SHP77 (cell line): Measurements from ENCODE around the gene SLC2A11.
A peak's percentile ranks its signal among the peaks of the same experiment; 100 is the strongest.
"Not testable (repeated sequence)": the region's sequence is repeated elsewhere in the genome, so short reads cannot be mapped to it uniquely, and the experiment has no call there.

ENCODE experiments used
- DNase-seq, 2 experiments: peaks; one replicate each; lab custom pipeline; 2025; lab: John Stamatoyannopoulos, UW

Gene SLC2A11

DNA sequence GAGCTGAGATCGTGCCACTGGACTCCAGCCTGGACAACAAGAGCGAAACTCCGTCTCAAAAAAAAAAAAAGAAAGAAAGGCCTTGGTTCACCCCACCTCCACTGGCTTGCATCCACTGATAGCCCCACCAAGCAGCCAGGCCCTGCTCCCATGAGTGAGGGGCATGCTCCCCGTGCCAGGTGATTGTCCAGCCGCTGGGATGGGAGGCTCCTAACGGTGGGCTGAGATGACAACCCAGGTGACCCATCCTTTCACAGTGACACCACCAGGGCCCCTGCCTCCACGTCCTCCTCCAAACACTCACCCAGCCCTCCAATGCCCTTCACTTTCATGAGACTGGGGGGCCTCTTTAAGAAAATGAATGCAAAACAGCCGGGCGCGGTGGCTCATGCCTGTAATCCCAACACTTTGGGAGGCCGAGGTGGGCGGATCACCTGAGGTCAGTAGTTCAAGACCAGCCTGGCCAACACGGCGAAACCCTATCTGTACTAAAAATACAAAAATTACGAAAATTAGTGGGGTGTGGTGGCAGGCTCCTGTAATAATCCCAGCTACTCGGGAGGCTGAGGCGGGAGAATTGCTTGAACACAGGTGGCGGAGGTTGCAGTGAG, 10.3 kb upstream of the SLC2A11 start:
- DNase-seq: no peak

DNA sequence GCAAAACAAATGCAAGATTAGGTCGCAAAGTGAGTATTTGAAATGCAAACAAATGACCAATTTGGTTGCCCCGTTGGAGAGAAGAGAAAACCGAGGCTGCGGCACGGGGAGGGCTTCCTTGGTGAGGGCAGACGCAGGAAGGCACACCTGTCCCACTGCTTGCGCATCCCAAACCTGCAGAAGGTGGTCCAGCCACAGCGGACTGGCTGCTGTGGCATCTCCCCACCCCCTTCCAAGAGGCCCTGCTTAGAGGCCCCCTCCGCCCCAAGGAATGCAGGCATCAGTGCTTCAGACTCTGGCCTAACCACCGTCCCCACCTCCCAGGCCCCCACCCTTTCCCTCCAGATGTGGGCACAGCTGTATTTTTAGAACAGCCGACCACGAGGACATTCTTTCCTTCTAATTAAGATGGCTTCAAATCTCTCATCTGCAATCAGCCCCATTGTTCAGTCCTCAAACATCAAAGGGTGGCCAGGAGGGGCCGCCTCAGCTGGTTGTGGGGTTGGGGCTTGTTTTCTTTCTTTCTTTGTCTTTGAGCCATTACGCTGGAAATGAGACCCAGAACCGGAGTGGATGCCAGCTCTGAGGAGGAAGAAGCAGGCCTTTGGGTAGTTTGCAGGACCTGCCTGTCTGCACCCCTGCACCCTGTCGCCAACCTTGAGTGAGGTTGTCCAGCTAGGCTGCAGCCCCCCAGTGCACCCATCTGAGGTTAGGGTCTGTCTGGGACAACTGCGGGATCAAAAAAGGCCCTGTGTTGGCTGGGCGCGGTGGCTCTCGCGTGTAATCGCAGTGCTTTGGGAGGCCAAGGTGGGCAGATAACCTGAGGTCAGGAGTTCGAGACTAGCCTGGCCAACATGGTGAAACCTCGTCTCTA, 9.4 kb upstream of the SLC2A11 start:
- DNase-seq: no peak

DNA sequence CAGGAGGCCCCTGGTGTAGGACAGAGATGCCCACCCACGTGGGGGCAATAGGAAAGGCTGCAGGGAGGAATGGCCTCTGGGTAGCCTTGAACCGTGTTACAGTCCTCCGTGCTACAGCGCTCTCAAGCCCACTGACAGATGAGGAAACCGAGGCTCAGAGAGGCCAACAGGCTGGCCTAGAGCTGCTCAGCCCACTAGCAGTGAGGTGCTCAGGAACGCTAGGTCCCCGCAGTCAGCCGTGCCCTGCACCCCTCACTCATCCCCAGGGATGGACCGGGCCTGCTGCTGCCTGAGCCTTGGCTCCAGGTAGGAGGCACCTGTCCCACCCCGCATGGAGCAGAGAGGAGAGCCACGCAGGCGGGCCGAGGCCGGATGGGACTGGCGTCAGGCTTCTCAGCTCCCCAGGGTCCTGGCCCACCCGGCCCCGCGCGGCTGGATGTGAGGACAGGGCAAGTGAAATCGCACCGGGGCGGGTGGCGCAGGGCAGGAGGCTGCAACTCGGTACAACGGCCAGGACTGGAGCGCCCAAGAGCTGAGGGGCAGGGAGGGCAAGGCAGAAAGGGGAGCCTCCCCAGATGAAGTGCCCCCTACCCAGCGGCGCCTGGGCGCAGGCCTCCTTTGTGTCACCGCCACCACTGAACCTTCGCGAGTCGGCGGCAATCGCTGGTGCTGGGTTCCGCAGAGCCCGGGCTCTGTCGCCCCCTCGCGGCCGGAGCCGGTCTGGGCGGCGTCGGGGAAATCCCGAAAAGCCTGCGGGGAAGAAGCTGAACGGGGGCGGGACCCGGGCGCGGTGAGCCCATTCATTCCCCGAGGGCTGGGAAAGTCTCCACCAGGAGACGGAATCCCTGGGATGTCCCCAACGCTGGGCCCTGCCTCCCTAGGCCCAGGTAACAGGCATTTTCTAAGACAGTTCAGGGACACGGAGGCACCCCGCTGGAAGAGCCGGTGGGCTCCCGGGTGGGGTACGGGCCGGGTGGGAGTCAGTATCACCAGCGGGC, 8.4 kb upstream of the SLC2A11 start:
- peak; percentile 69 to 76 for DNase-seq

DNA sequence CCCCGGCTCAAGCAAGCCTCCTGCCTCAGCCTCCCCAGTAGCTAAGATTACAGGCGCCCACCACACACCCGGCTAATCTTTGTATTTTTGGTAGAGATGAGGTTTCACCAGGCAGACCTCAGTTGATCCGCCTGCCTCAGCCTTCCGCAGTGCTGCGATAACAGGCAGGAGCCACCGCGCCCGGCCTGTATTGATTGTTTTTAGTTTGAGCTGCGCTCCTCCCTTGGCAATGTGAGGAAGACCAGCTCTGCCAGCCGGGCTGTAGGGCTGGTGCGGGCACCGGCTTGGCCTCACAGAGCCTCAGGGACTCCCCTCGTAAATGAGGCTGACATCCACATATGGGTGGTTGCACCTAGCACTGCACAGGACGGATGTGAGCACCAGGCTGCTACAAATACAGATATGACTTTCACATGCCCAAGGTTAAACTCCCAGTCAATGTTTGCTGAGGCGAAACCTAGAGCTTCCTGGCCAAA, 7.5 kb upstream of the SLC2A11 start:
- peak in 1 of 2 experiments; percentile 37 for DNase-seq

DNA sequence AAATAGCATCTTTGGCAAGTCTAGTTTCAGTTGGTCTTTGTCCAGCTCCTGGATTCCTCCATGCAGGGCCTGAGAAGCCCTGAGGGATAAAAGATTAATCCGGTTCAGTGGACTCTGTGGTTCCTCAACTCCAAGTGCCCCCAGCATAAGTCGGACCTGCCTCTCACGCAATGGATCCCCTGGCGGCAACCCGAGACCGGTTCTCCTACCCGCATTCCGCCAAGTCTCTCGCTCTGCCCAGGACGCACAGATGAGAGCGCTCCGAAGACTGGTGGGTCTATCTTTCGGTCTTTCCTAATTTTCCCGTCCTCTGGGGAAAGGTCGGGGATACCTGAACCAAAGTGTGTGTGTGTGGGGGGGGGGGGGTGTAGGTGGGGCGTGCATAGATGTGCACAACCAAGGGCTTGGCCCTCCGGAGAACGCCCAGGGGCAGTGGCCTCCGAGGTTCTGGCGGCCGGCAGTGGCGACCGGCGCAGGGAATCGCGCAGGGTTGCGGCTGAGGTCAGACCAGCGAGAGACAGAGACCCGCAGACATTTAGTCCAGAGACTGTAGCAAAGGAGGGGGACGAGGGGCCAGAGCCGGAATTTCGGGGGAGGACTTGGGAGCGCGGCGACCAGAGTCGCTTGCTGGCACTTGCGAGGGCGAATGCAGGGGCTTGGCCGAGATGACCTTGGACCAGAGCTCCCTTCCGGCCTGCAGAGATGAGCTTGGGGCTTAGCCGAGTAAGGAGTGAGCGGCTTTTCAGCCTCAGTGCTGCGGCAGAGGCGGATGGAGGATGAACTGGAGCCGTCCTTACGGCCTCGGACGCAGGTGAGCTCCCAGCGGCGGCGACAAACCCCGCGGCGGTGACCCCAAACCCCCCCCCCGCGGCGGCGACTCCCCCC, 712 bp upstream of the SLC2A11 start:
- DNase-seq: peak; percentile 68

DNA sequence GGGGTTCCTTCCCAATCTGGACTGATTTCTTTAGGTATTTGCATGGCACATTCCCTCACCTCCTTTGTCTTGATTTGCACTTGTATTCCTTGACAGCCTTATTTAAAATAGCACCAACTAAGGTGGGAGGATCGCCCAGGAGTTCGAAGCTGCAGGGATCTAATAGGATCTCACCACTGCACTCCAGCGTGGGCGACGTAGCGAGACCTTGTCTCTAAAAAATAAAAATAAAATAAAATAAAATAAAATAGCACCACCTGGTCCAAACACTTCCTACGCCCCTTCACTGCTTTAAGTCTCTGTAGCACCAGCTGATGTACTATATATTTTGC, 775 bp downstream of the SLC2A11 start:
- DNase-seq: no peak

DNA sequence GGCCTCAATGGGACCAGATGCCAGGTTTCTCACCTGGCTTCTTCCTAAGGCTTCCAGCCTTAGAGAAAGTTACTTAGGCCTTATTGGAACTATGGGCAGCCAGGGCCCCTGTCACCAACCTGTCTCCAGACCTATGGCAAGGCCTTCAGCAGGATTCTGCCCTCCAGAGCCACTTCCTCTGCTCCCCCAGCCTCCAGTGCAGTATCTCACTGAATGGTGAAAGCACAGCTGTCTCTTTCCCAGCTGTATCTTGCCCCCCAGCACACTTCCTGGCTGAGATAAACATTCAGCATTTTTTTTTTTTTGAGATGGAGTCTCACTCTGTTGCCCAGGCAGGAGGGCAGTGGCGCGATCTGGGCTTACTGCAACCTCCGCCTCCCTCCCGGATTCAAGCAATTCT, 1.5 kb downstream of the SLC2A11 start:
- DNase-seq: no peak

DNA sequence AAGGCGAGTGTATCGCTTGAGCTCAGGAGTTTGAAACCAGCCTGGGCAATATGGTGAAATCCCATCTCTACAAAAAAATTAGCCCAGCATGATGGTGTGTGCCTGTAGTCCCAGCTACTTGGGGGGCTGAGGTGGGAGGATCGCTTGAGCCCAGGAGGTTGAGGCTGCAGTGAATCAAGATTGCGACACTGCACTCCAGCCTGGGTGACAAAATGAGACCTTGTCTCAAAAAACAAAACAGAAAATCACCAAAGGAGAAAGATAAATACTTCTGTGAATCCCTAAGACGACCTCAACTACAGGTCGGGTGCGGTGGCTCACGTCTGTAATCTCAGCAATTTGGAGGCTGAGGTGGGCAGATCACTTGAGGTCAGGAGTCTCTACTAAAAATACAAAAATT, 2.5 kb downstream of the SLC2A11 start:
- not testable (repeated sequence) for DNase-seq

DNA sequence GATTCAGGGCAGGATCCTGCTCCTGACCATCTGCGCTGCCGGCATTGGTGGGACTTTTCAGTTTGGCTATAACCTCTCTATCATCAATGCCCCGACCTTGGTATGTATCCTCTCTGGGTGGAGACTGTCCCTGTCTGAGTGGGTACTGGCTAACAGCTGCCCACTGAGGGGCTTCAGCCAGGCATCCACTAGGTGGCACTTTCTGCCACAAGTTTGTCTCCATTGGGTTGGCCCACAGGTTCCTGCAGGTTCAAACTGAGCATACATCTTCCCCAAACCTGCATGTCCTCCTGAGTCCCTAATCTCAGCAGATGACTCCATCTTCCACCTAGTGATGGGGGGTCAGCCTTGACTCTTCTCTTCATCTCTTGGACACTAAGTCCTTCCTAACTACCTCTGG, 4.4 kb downstream of the SLC2A11 start:
- DNase-seq: peak; percentile 54 to 61

DNA sequence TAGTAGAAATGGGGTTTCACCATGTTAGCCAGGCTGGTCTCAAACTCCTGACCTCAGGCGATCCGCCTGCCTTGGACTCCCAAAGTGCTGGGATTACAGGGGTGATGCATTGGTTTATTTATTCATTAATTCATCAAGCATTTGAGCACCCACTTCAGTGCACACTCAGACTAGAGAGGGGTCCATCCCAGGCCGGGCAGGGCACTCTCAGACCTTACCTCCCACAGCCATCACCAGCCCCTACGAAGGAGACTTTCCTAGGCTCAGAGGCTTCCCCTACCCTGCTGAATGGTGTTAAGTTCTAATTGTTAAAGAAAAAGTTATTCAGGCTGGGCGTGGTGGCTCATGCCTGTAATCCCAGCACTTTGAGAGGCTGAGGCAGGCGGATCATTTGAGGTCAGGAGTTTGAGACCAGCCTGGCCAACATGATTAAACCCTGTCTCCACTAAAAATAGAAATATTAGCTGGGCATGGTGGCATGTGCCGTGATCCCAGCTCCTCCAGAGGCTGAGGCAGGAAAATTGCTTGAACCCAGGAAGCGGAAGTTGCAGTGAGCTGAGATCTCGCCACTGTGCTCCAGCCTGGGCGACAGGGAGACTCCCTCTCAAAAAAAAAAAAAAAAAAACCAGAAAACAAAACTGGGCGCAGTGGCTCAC, 7.0 kb downstream of the SLC2A11 start:
- not testable (repeated sequence) for DNase-seq

DNA sequence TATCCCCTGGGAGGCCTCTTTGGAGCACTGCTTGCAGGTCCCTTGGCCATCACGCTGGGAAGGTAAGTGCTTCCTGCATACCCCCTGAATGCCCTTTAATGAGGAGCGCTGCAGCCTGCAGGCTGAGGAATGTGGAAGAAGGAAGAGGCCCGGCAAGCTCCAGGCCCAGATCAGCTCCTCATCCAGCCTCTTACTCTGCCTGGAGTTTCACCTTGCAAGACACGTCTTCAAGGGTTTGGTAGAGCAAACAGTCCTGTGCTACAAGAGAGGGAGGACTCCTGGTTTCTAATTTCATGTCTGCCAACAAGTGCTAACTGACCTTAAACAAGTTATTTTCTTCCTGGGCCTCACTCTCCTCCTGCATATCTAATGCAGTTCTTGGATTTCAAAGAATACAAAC, 10.9 kb downstream of the SLC2A11 start:
- DNase-seq: no peak

DNA sequence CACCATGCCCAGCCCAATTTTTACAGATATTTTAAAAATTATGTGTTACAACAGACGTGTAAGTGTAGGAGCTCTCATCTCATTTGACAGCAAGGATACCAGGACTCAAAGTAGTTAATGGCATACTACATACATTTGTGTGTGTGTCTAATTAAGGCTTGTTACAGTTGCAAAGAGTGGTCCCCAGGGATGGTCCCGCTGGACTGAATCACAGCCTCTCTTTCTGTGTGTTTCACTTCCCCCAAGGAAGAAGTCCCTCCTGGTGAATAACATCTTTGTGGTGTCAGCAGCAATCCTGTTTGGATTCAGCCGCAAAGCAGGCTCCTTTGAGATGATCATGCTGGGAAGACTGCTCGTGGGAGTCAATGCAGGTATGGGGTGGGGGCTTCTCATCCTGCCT, 17.2 kb downstream of the SLC2A11 start:
- DNase-seq: no peak

DNA sequence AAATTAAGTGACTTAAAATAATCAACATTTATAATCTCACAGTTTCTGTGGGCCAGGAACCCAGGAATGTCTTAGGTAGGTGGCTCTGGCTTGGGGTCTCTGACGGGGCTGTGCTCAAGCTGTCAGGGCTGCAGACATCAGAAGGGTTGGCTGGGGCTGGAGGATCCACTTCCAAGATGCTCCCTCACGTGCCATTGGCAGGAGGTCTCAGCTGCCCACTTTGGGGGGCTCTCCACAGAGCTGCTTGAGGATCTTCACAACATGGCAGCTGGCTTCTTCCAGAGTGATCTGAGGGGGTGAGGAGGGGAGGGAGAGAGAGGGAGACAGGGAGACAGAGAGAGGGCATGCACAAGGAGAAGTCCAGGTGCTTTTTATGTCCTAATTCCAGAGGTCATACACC, 18.1 kb downstream of the SLC2A11 start:
- no peak for DNase-seq

DNA sequence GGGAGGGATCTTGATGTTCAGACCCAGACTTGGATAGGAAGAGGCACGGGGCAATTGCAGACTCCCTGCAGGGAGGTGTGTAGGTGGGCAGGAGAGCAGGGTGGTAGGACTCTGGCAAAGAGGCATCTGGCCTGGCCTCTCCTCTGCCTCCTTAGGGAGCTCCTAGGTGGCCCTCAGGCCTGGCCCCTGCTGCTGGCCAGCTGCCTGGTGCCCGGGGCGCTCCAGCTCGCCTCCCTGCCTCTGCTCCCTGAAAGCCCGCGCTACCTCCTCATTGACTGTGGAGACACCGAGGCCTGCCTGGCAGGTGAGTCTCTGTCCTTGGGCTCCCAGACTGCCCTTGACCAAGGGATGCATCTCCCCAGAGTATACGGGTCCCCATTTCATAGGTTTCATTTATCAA, 19.9 kb downstream of the SLC2A11 start:
- no peak for DNase-seq

DNA sequence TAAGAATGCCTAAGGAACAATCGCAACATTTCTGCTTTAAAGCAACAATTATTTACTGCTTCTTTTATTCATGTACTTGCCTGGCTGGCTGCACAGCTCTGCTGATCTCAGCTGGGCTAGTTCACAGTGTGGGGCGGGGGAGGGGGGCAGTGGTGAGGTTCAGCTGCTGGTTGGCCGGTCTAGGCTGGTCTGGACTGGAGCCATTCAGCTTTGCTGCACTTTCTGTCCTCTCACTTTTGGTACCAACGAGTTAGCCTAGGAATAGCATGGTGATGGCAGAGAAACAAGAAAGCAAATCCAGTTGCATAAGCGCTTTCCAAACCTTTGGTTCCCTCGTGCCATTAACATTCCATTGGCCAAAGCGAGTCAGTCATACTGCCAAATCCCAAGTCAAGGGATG, 20.5 kb downstream of the SLC2A11 start:
- no peak for DNase-seq

DNA sequence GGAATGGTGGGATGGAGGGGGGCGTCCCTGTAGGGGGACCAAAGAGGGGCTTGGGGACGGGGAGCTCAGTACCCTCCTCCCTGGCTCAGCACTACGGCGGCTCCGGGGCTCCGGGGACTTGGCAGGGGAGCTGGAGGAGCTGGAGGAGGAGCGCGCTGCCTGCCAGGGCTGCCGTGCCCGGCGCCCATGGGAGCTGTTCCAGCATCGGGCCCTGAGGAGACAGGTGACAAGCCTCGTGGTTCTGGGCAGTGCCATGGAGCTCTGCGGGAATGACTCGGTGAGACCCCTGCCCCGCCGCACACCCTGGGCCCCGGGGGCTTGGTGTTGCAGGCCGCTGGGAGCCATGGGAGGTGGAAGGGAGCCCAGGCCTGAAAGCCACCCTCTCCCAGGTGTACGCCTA, 24.7 kb downstream of the SLC2A11 start:
- no peak for DNase-seq

DNA sequence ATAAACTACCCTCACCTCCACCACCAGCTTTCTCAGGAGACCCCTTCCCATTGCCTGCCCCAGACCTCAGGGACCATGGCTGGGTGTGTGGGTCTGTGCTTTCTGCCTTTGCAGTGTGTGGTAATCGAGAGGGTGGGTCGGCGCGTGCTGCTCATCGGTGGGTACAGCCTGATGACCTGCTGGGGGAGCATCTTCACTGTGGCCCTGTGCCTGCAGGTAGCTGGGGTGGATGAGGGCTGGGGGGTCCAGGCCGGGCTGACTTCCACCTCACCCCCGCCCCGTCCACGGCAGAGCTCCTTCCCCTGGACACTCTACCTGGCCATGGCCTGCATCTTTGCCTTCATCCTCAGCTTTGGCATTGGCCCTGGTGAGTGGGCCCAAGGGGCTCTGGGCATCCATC, 26.0 kb downstream of the SLC2A11 start:
- no peak for DNase-seq

DNA sequence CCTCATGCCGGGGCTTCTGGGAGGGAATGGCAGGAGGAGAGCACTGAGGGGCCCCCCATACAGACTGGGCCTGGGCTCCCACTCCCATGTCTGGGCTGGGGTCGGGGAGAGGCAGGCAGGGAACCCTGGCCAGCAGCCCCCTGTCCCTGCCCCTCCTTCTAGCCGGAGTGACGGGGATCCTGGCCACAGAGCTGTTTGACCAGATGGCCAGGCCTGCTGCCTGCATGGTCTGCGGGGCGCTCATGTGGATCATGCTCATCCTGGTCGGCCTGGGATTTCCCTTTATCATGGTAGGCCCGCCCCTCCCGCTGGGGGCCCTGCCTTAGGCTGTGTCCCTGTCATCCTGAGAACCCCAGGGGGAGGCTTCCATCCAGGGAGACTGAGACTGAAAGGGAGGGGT, 26.5 kb downstream of the SLC2A11 start:
- no peak for DNase-seq

DNA sequence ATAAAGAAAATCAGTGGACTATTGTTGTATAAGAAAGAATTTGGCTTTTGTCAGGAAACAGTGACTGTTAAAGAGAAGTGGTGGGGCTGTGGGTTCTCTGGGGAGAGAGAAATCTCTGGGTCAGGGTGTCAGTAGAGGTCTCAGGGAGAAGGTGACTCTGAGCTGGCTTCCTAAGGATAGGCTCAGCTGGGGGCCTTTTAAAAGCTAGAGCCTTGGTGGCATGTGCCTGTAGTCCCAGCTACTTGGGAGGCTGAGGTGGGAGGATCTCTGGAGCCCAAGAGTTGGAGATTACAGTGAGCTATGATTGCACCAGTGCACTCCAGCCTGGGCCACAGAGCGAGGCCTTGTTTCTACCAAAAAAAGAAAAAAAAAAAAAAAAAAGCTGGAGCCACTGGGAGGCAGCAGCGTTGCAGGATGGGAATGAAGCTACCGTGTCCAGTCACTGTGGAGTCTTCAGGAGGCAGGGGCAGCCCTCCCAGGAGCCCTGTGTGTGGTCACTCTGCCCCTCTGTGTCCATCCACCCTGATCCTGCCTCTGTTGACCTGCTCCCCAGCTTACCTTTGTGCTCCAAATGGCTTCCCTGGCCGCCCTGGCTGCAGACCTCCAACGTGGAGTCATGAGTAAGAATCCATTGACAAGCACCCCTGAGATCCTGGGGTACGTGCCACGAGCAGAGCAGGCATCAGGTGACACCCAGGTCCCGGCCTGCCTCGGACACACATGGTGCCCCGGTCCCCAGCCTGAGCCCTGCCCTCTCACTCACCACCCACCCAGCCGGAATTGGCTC, 31.1 kb downstream of the SLC2A11 start:
- DNase-seq: peak in 1 of 2 experiments; percentile 13

DNA sequence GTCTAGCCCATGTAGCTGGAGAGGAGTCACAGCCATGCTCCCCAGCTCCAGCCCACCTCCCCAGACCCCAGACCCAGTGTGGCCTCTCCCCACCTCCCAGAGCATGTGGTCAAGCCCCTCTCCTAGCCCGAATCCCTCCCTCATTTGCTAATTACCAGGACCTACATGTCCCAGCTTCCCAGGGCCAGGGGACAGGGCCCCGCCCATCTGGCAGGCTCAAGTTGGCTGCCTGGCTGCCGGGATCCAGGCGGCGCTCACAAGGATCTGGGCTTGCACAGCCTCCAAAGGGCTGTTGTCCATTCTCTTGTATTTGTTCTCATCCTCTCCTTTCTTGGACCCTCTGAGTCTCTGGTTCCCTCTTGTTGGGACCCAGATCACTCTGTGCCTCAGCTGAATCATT, 31.9 kb downstream of the SLC2A11 start:
- DNase-seq: no peak
